Stimulated activated CD8-positive, alpha-beta memory T cell treated with anti-CD3 and anti-CD28 coated beads, Interleukin-15, amount 100 ng/mL, for 24 hours (primary cell): ENCODE data around the gene MOBP.

Experiments
- DNase-seq: peaks from one replicate; pipeline ENCODE4 v3.0.0-alpha.2; 2020; ENCODE audit warnings: low read depth

The MOBP gene

DNA sequence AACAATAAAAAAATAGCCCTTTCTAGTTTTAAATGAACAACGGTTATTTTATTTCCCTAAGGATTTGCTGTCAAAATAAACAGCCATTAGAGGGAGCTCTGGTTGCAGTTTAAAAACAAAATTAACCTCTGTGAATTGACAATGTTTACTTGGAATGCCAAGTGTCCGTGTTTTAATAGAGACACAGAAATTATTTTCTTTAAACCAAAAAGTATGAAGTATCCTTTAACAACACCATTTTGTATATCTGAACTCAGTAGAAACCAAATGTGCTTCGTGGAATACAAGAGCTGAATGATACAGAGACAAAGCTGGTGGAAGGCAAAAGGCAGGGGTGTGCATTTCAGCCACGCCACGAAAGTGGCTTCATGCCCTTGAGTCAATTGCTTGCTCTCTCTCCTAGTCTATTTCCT is 74.4 kb downstream of the MOBP start:
- DNase-seq = no peak

DNA sequence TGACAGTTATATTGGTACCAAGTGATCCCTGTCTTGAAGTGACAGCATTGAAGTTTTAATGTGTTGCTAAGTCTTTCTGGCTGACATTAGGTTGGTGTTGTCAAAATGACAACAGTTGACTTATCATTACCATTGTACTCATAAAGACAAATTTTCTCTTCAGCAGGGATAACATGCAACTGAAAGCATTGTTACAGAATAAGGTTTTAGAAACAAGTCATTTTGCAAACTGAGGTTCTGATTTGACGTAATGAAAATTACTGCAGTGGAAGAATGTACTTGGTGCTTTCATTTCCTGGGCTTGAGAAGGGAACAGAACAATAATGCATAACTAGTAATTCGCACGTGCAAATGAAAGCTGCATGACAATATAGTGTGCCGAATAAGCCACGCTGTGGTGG is 75.1 kb downstream of the MOBP start:
- no peak for DNase-seq

DNA sequence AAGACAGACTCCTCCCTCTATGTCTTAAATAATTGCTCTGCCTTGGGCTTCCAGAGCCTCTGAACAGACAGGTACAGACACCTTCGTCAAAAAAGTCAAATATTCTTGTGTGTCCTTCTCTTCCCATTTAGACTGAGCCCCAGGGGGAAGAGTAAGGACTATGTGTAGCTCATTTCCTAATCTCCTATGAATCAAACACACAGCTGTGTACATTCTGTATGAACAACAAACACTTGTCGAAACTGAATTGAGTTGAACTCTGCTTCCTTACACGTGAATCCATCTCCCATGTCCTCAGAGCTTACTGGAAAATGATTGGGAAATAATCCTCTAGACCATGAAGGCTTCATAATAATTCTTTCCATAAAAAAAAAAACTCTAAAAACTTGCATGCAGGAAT is 80.8 kb downstream of the MOBP start:
- no peak for DNase-seq

DNA sequence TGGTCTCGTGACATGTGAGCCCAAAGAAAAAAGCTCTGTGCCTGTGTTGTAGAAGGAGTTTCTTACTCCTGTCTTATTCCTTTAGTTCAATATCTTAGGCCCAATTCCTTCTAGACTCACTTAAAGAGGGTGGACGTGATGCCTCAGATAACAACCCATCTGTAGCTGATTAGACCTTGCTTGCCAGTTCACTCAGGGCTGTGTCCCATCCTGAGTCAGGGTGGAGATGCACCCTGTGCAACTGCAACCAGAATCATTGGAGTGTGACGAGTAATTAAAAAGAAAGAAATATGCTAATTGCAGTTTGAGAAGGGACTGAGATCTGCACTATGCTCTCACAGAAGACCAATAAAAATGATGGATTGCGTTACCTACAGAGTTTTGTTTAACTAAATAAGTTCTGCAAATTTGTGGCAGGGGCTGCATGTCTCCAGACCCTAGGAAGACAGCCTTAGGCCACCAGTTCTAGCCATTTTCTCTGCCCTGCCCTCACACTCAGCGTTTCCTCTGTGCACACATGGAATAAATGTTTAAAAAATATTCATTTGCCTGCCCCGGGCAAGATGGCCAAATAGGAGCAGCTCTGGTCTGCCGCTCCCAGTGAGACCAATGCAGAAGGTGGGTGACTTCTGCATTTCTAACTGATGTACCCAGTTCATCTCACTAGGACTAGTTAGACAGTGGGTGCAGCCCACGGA is 83.0 kb downstream of the MOBP start:
- DNase-seq = no peak
